K562 (cell line): ENCODE data around the gene RPS19. TPM values are rescaled to one million over a fixed set of nuclear protein-coding genes. Genes with fewer than 3 reads are reported as not detected.
A peak's percentile ranks its signal among the peaks of the same experiment; 100 is the strongest.

Source experiments
- BCLAF1 ChIP-seq, 2 experiments: fragments of 450-650 bp in 1 of 2; IDR thresholded peaks; 2 replicates each; pipeline ENCODE4 v1.6.1; 2011 to 2017; ENCODE audit warnings: low read depth in 2 of 2, antibody characterized with exemption in 1 of 2, borderline replicate concordance in 1 of 2, low read length in 1 of 2, mild to moderate bottlenecking in 1 of 2, mixed read lengths in 1 of 2; ENCODE audit not compliant: control insufficient read depth in 1 of 2
- ETV6 ChIP-seq, 3 experiments: fragments of 150-350 bp in 1 of 3; sonication (generic) in 1 of 3; formaldehyde crosslinking in 1 of 3; IDR thresholded peaks; 2 replicates each; pipeline versions ENCODE4 v1.6.1 to v1.8.0; 2014 to 2022; ENCODE audit warnings: borderline replicate concordance in 2 of 3, low read depth in 2 of 3, antibody characterized with exemption in 1 of 3, low read length in 1 of 3, mild to moderate bottlenecking in 1 of 3, missing genetic modification reagents in 1 of 3
- HBP1 ChIP-seq: fragments of 450-650 bp; formaldehyde crosslinking; IDR thresholded peaks from 2 replicates; pipeline ENCODE4 v1.4.0; 2022; ENCODE audit warnings: missing genetic modification characterization
- IRF9 ChIP-seq: fragments of 450-650 bp; IDR thresholded peaks from 2 replicates; pipeline ENCODE4 v1.6.1; 2016; ENCODE audit warnings: missing biosample characterization, missing genetic modification characterization
- MNT ChIP-seq, 2 experiments: fragments of 450-650 bp; conservative IDR thresholded peaks; 2 replicates each; pipeline ENCODE4 v1.6.1; 2017; ENCODE audit warnings: mild to moderate bottlenecking in 2 of 2, moderate library complexity in 2 of 2
- NCOR1 ChIP-seq: fragments of 450-650 bp; IDR thresholded peaks from 2 replicates; pipeline ENCODE4 v1.6.1; 2016; ENCODE audit warnings: mild to moderate bottlenecking, moderate library complexity
- SPI1 ChIP-seq: IDR thresholded peaks from 2 replicates; pipeline ENCODE4 v1.6.1; 2011; ENCODE audit warnings: low read depth, low read length, control low read depth, borderline replicate concordance
- TBL1XR1 ChIP-seq, 2 experiments: IDR thresholded peaks; 2 replicates each; pipeline ENCODE4 v1.6.1; 2012; ENCODE audit warnings: improper control_type of control experiment in 2 of 2, low read length in 2 of 2, mild to moderate bottlenecking in 1 of 2
- ZNF239 ChIP-seq: fragments of 250-450 bp; sonication (Bioruptor Pico); IDR thresholded peaks from 2 replicates; pipeline ENCODE4 v1.4.0; 2020; ENCODE audit warnings: mild to moderate bottlenecking
- ZNF318 ChIP-seq, 2 experiments: fragments of 450-650 bp; IDR thresholded peaks; 2 replicates each; pipeline ENCODE4 v1.6.1; 2016; ENCODE audit warnings: mild to moderate bottlenecking in 2 of 2, borderline replicate concordance in 1 of 2, low read depth in 1 of 2, moderate library complexity in 1 of 2
- polyA plus RNA-seq, 8 experiments: library from polyadenylated mRNA; depleted of rRNA in 4 of 8; stranded (reverse) in 5 of 8; unstranded in 3 of 8; fragments of >200 nt; fragmentation: Nextera tagmentation in 2 of 8; fragmentation: Illumina TruSeq in 1 of 8; extraction: Ambion mirVana in 2 of 8; extraction: Trizol in 1 of 8; gene quantifications; 2 replicates each; pipeline versions ENCODE4 v1.2.1 to v1.2.3, GENCODE V29; 2011 to 2014; ENCODE audit warnings: inconsistent platforms in 1 of 8, missing spikeins in 1 of 8
- total RNA-seq, 7 experiments: library from RNA; depleted of rRNA in 6 of 7; stranded (reverse); fragments of >200 nt in 6 of 7; fragmentation: Illumina TruSeq in 2 of 7; extraction: Trizol in 2 of 7; gene quantifications; 2 replicates each; pipeline versions ENCODE4 v1.2.1 to v1.2.3, GENCODE V29; 2011 to 2021; ENCODE audit warnings: low replicate concordance in 1 of 7

RPS19 gene
- total and polyA plus RNA-seq, 9 of the 15 experiments (the other 6 are each of a cell fraction or from before 2014, with no cell fraction given) = 1,964 to 3,408 (median 2,747) TPM

DNA sequence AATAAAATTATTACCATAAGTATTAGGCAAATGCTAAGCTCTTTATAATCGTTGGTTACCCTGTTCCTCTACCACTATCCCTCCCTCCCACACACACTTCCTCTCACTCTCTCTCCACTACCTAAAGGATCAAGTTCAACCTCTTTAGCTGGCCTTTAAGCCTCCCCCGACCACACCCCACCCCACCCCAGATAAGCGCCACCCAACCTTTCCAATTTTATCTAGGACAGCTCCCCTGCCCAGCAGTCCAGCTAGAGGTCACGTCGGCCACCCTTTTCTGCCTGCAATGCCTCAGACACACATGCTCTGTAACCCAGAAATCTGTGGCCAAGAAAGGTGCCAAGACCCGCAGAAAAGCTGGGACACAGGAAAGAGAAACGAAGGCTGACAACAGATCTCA lies 16.7 kb upstream of the RPS19 start (continued):
- TF ChIP-seq ZNF318 (IDR thresholded peaks at IDR 0.05; ENCODE audit: borderline replicate concordance in 1 of 2, low read depth in 1 of 2) (no peak), ZNF239 (CRISPR knock-in tag) (no peak), MNT (conservative IDR thresholded peaks at IDR 0.05) (no peak; a peak in 1 of 4 replicates), IRF9 (tag) (no peak), TBL1XR1 (IDR thresholded peaks at IDR 0.05; ENCODE audit: low read length in 2 of 2) (no peak; a peak in 1 of 4 replicates), NCOR1 (peak; percentile 40; the same call in 1 of the 2 replicates), ETV6 (IDR thresholded peaks at IDR 0.05; ENCODE audit: borderline replicate concordance in 1 of 2, low read depth in 2 of 2, low read length in 1 of 2) (peak in 1 of 2 experiments; percentile 73; a peak in 2 of 4 replicates), ETV6 (CRISPR knock-in tag; IDR thresholded peaks at IDR 0.05; ENCODE audit: borderline replicate concordance) (no peak), SPI1 (peak; percentile 83), BCLAF1 (IDR thresholded peaks at IDR 0.05; ENCODE audit: borderline replicate concordance in 1 of 2, control insufficient read depth in 1 of 2, low read depth in 2 of 2, low read length in 1 of 2) (no peak), HBP1 (CRISPR knock-in tag) (no peak)
